NCI-H510A (cell line): ENCODE measurements around the gene NDUFB7.
A peak's percentile ranks its signal among the peaks of the same experiment; 100 is the strongest.
"Not testable (repeated sequence)": the region's sequence is repeated elsewhere in the genome, so short reads cannot be mapped to it uniquely, and the experiment has no call there.

Source experiments
- DNase-seq: peaks from one replicate; lab custom pipeline; 2025; lab: John Stamatoyannopoulos, UW

The NDUFB7 gene

DNA sequence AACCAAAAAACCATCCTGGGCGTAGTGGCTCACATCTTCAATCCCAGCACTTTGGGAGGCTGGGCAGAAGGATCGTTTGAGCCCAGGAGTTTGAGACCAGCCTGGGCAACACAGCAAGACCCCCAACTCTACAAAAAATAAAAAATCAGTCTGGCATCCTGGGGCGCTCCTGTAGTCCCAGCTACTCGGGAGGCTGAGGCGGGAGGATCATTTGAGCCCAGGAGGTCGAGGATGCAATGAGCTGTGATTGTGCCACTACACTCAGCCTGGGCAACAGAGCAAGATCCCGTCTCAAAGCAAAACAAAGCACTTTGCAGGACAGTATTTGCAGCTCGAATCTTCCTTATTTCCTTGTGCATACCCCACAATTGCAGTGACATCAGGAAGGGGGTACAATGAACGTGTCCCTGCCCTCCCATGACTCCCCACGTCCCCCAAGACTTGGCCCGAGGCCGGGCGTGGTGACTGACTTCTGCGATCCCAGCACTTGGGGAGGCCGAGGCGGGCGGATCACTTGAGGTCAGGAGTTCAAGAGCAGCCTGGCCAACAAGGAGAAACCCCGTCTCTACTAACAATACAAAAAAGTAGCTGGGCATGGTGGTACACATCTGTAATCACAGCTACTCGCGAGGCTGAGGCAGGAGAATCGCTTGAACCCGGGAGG is 870 bp downstream of the NDUFB7 start:
- DNase-seq: no peak

GRCh38 chr19:14567079-14567478 is 4.8 kb downstream of the NDUFB7 start:
- DNase-seq: no peak

DNA sequence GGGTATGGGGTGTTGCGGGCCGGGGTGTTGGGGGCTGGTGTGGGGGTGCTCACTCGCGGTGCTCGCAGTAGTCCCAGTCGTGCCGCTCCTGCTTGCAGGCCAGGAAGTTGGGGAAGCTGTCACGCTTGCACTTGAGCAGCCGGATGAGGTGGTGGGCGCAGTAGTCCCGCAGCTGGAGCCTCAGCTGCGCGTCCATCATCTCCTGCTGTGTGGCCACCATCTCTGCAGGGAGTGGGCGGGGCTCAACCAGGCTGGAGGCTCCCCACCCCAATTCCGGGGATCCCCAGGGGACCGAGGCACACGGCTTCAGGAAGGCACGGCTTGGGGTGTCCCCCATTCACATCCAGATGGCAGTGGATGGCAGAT is 5.2 kb downstream of the NDUFB7 start:
- DNase-seq: no peak

- DNase-seq: no peak
These were observed 5.8 kb downstream of the NDUFB7 start for GRCh38 chr19:14565765-14566711.

DNA sequence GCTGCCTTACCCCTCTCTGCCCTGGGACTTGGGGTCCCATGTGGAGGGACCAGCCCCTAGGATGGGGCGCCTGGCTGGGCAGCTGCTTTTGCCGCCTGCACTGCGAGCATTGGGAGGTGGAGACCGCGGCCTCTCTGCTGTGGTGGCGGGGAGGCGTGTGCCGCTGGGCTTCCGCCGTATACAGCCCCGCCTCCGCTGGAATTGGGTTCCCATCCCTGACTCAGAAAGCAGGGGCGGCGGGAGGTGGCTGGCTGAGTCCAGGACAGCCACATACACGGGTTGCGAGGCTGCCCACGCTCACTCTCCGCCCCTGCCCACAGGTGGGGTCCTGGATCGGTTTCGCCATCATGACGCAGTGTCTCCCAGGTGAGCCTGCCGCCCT is 6.6 kb downstream of the NDUFB7 start:
- no peak for DNase-seq

DNA sequence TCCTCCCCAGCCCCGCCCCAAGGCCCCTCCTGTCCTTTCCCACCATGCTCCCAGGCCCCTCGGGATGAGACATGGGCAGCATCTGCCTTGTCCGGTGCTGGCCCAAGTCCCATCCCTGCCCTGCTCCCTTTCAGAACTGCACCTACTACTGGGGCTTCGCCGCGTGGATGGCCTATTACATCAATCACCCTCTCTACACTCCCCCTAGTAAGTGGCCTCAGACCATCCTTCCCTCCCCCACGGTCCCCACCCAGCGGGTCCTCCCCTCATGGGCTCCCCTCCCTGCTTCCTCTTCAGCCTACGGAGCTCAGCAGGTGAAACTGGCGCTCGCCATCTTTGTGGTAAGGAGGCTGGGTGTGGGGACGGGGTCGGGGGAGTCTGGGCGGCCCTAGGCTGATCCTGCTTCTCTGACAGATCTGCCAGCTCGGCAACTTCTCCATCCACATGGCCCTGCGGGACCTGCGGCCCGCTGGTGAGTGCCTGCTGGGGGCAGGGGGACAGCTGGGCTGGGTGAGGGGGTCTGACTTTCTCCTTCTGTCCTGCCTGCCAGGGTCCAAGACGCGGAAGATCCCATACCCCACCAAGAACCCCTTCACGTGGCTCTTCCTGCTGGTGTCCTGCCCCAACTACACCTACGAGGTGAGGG is 7.1 kb downstream of the NDUFB7 start:
- DNase-seq: not testable (repeated sequence)

GRCh38 chr19:14563989-14564651 is 7.7 kb downstream of the NDUFB7 start:
- DNase-seq: no peak

GRCh38 chr19:14563590-14563926 is 8.3 kb downstream of the NDUFB7 start:
- no peak for DNase-seq

- DNase-seq: no peak
These were observed 8.9 kb downstream of the NDUFB7 start for GRCh38 chr19:14562660-14563589.

DNA sequence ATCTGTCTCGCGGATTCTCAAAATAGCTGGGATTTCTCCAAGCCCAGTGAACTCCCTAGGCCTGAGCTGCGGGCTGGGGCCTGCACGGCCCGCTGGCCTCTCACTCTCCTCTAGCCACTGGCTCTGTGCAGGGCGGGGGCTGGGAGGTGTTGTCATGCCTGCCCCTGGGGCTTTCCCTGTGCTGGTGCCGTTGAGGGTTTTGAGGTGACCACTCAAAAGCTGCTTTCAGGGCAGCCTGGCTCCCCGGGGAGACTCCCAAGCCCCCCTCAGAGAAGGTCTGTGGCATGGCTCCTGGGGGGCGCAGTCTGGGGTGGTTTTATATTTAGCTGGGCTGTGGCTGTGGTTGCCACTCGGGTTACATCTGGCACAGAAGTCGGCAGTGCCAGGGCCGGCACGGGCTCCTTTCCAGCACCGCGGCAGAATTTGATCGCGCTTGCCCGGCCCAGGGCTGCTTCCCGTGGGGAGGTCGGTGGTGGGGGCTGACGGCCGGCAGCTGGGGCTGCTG is 10.0 kb downstream of the NDUFB7 start:
- no peak for DNase-seq

DNA sequence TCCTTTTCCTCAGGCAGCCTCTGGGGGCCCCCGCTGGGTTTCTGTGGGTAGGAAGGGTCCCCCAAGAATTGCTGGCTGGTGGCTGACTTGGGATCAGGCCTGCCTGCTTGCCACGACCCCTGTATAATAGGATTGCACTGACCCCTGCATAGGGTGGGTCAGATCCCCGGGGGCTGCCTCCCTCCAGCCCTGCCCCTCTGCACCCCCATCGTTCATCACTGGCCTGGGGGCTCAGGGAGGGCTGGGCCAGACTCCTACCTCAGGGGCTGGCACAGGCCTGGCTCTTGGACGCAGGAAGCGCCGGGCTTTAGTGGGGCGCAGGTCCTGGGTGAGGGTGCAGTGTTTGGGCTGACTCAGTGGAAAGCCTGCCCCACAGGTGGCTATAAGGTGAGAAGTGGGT is 10.6 kb downstream of the NDUFB7 start:
- DNase-seq: no peak

GRCh38 chr19:14560776-14561108 is 11.1 kb downstream of the NDUFB7 start:
- no peak for DNase-seq

DNA sequence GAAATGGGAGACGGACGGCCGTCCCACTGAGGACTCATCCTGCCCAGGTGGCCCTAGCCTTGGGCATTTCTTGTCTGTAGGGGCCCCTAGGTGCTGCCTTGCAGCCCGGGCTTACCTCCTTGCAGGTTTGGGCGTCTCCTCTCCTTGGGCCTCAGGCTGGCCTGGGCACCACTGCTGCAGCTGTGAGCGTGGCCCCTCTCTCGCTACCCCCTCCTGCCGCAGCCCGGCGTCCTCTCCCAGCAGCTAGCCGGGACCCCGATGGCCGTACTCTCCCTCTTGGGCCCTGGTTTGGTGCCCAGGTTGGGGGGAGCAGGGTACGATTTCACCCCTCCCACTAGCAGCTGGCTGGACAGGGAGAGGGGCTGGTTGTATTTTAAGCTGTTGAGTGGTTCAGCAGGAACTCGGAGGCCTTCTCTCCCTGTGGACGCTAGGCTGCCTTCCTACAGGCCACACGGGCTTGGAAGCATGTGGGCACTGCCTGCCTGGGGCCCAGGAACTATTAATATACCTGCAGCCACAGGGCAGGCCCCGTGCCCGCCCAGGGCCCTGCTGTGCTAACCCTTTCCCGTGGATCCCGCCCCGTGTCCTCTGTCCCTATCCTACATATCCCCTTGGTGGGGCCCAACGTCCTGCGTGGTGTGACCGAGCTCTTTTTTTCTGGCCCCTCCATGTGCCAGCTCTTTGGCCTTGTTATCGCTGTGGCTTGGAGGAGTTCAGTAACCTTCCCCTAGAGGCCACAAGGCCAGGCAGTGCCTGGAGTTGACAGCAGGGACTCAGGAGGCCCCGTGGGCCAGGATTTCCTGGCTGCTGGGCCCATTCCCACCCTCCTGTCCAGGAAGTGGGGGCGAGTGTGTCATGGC is 11.7 kb downstream of the NDUFB7 start:
- DNase-seq: no peak

- DNase-seq: no peak
These were observed 13.3 kb downstream of the NDUFB7 start for GRCh38 chr19:14558370-14559066.

DNA sequence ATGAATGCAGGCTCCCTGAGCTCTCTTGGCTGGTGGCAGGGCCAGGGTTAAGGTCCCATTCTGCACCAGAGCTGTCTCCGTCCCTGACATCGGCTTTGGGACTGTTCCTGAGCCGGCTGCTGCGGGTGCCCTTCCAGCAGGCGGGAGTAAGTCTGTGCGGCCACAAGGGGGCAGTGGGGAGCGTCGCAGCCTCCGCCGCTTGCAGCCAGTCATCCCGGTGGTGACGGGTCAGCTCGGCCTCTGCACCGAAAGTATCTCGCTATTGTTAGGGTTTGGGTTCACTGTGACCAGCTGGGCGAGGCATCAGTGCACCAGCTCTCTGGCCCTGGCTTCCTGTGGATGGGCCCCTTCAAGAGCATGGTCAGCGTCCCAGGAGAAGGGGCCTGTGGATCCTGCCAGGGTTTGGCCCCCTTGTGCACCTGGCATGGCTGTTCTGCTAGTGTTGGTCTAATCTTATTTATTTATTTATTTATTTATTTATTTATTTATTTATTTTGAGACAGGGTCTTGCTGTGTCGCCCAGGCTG is 15.1 kb downstream of the NDUFB7 start:
- peak; percentile 21 for DNase-seq

GRCh38 chr19:14555918-14556661 is 15.8 kb downstream of the NDUFB7 start:
- DNase-seq: no peak

GRCh38 chr19:14554382-14554812 is 17.5 kb downstream of the NDUFB7 start:
- DNase-seq: peak; percentile 89

- DNase-seq: no peak
These were observed 18.0 kb downstream of the NDUFB7 start for GRCh38 chr19:14553939-14554243.
